Measurements from ENCODE around the gene GNB2.

- TF ChIP-seq CTCF (IDR thresholded peaks at IDR 0.05) (no peak), MAZ (IDR thresholded peaks at IDR 0.05; ENCODE audit: borderline replicate concordance, low read depth, low read length) (no peak), RNF2 (IDR thresholded peaks at IDR 0.05; ENCODE audit: borderline replicate concordance, low read depth) (no peak), HDAC2 (IDR thresholded peaks at IDR 0.05) (no peak), PHF8 (IDR thresholded peaks at IDR 0.05; ENCODE audit: borderline replicate concordance, low read depth) (no peak), BHLHE40 (IDR thresholded peaks at IDR 0.05; ENCODE audit: low read depth, low read length) (no peak), EHF (CRISPR knock-in tag; IDR thresholded peaks at IDR 0.05) (no peak), CHD2 (IDR thresholded peaks at IDR 0.05; ENCODE audit: low read length, partially characterized antibody) (no peak), POLR2A (IDR thresholded peaks at IDR 0.05; ENCODE audit: low read length) (no peak), RAD21 (conservative IDR thresholded peaks at IDR 0.05 in 1 of 2, IDR thresholded peaks at IDR 0.05 in 1 of 2) (no peak), MAX (IDR thresholded peaks at IDR 0.05) (no peak), EP300 (IDR thresholded peaks at IDR 0.05) (no peak), CEBPB (IDR thresholded peaks at IDR 0.05) (no peak), NFE2L2 (conservative IDR thresholded peaks at IDR 0.05; ENCODE audit: low read length) (no peak)
These were observed 25.5 kb downstream of the GNB2 start for GRCh38 chr7:100699018-100699417.
